Keratinocyte (primary cell): ENCODE measurements around the gene AFMID. TPM values are rescaled to one million over a fixed set of nuclear protein-coding genes. Genes with fewer than 3 reads are reported as not detected.

Experiments used
- DNase-seq: peaks from one replicate; pipeline ENCODE4 v3.0.0-alpha.2; 2011; ENCODE audit warnings: low read depth, missing footprints, low spot score
- FAIRE-seq: peaks from 2 replicates; lab custom pipeline; 2011; peaks lifted over from hg19 to GRCh38; lab: Jason Lieb, UNC
- H2AFZ ChIP-seq: 2 replicates; pipeline ENCODE4 v1.6.0; 2012; ENCODE audit warnings: low read length, control low read depth, inconsistent platforms; ENCODE audit not compliant: control insufficient read depth
- H3K27ac ChIP-seq: 2 replicates; pipeline ENCODE4 v1.5.1; 2011; ENCODE audit warnings: low read length; ENCODE audit not compliant: control insufficient read depth, insufficient read depth
- H3K27me3 ChIP-seq: 3 replicates; pipeline ENCODE4 v1.6.0; 2011; ENCODE audit warnings: low read length; ENCODE audit not compliant: control insufficient read depth, insufficient read depth; ENCODE audit errors: extremely low read depth
- H3K36me3 ChIP-seq, 2 experiments: 2 replicates in 1 of 2; 3 replicates in 1 of 2; pipeline ENCODE4 v1.5.1; 2011; ENCODE audit warnings: low read length in 2 of 2, mild to moderate bottlenecking in 1 of 2; ENCODE audit not compliant: control insufficient read depth in 2 of 2, insufficient read depth in 2 of 2; ENCODE audit errors: extremely low read depth in 1 of 2
- H3K4me1 ChIP-seq: 3 replicates; pipeline ENCODE4 v1.5.1; 2011; ENCODE audit warnings: low read length; ENCODE audit not compliant: control insufficient read depth, insufficient read depth; ENCODE audit errors: extremely low read depth
- H3K4me2 ChIP-seq: 3 replicates; pipeline ENCODE4 v1.6.0; 2011; ENCODE audit warnings: low read depth, low read length; ENCODE audit not compliant: control insufficient read depth, insufficient read depth; ENCODE audit errors: extremely low read depth
- H3K4me3 ChIP-seq, 3 experiments: fragments of 200-600 bp in 1 of 3; sonication (generic) in 1 of 3; 2 replicates in 2 of 3; 3 replicates in 1 of 3; pipeline ENCODE4 v1.5.1; 2011 to 2016; ENCODE audit warnings: low read length in 3 of 3, mild to moderate bottlenecking in 3 of 3, control low read depth in 2 of 3, inconsistent platforms in 1 of 3, low read depth in 1 of 3, mixed read lengths in 1 of 3, mixed run types in 1 of 3, moderate library complexity in 1 of 3; ENCODE audit not compliant: control insufficient read depth in 2 of 3, insufficient read depth in 2 of 3; ENCODE audit errors: extremely low read depth in 1 of 3
- H3K79me2 ChIP-seq: 2 replicates; pipeline ENCODE4 v1.6.0; 2012; ENCODE audit warnings: low read length; ENCODE audit not compliant: control insufficient read depth, insufficient read depth
- H3K9ac ChIP-seq: 3 replicates; pipeline ENCODE4 v1.6.0; 2011; ENCODE audit warnings: low read length; ENCODE audit not compliant: control insufficient read depth, insufficient read depth; ENCODE audit errors: extremely low read depth
- H3K9me1 ChIP-seq: 3 replicates; pipeline ENCODE4 v1.6.0; 2011; ENCODE audit warnings: low read length; ENCODE audit not compliant: control insufficient read depth, insufficient read depth; ENCODE audit errors: extremely low read depth
- H3K9me3 ChIP-seq: 2 replicates; pipeline ENCODE4 v1.5.1; 2012; ENCODE audit warnings: low read depth, low read length; ENCODE audit not compliant: control insufficient read depth
- H4K20me1 ChIP-seq: 3 replicates; pipeline ENCODE4 v1.6.0; 2011; ENCODE audit warnings: low read length; ENCODE audit not compliant: control insufficient read depth, insufficient read depth; ENCODE audit errors: extremely low read depth
- EZH2 ChIP-seq: IDR thresholded peaks from one replicate; pipeline ENCODE4 v1.6.1; 2012; ENCODE audit warnings: inconsistent platforms, mild to moderate bottlenecking, low read length, moderate library complexity
- dilution Hi-C: fragments of 300-500 bp; cut with MboI; formaldehyde crosslinking; loops from one replicate; pipeline ENCODE4 v1.7.0; 2020; ENCODE audit warnings: low sequenced_read_pairs; ENCODE audit not compliant: extremely low pct_ligation_motif_present
- polyA plus RNA-seq, 5 experiments: library from polyadenylated mRNA; depleted of rRNA in 3 of 5; stranded (reverse) in 3 of 5; stranded (forward) in 1 of 5; unstranded in 1 of 5; fragments of >200 nt; gene quantifications; 1 replicate in 1 of 5; 2 replicates in 3 of 5; 3 replicates in 1 of 5; pipeline versions ENCODE4 v1.2.1 to v1.2.3, GENCODE V29; 2011 to 2012; ENCODE audit warnings: missing spikeins in 2 of 5, low read depth in 1 of 5, low replicate concordance in 1 of 5
- TF ChIP-seq, protein P1 (sequence below), 3 experiments: IDR thresholded peaks in 1 of 3; conservative IDR thresholded peaks in 1 of 3; optimal IDR thresholded peaks in 1 of 3; 2 replicates in 2 of 3; 3 replicates in 1 of 3; pipeline versions ENCODE3 to v1.5.1; 2011; ENCODE audit warnings: low read length in 3 of 3, mild to moderate bottlenecking in 3 of 3, moderate library complexity in 2 of 3, control low read depth in 1 of 3, inconsistent platforms in 1 of 3; ENCODE audit not compliant: insufficient read depth in 2 of 3; ENCODE audit errors: extremely low read depth in 1 of 3

Gene AFMID
- polyA plus RNA-seq, 1 donor (not counting 4 experiments of a cell fraction or from before 2014, with no cell fraction given): 21.6 TPM

DNA sequence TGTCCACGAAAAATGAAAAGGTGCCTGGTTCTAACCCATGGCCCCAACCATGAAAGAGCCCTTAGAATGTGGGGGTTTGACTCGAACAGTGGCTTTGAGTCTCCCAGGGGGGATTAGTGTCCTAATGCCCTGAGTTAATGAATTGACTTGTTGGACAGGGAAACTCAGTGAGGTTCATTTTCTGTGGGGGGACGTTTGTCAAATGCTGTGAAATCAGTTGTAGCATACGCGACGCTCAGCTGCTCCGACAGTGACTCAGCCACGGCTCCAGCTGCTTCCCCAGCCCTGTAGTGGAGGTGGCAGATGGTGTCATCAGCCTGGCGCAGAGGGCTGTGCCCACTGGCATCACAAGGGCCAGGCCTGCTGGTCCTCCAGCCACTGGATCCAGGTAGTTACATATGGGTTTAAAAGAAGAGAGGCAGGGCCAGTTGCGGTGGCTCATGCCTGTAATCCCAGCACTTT is 40.3 kb downstream of the AFMID start:
- Histone ChIP-seq H3K9me1 (no peaks in the 10 kb centered on the region), H3K9ac (no peak overlapping the region), H3K4me3 (no peak overlapping the region), H3K79me2 (no peaks in the 10 kb centered on the region), H3K4me2 (no peak overlapping the region), H4K20me1 (no peaks in the 10 kb centered on the region), H3K9me3 (no peaks in the 10 kb centered on the region), H2AFZ (no peak overlapping the region), H3K27me3 (peaks cover 24% of the 10 kb centered on the region), H3K36me3 (peaks cover 0 to 19% of the 10 kb centered on the region in 2 experiments), H3K4me1 (no peaks in the 10 kb centered on the region), H3K27ac (no peak overlapping the region)
- TF ChIP-seq EZH2: no peak
- TF ChIP-seq, protein P1, sequence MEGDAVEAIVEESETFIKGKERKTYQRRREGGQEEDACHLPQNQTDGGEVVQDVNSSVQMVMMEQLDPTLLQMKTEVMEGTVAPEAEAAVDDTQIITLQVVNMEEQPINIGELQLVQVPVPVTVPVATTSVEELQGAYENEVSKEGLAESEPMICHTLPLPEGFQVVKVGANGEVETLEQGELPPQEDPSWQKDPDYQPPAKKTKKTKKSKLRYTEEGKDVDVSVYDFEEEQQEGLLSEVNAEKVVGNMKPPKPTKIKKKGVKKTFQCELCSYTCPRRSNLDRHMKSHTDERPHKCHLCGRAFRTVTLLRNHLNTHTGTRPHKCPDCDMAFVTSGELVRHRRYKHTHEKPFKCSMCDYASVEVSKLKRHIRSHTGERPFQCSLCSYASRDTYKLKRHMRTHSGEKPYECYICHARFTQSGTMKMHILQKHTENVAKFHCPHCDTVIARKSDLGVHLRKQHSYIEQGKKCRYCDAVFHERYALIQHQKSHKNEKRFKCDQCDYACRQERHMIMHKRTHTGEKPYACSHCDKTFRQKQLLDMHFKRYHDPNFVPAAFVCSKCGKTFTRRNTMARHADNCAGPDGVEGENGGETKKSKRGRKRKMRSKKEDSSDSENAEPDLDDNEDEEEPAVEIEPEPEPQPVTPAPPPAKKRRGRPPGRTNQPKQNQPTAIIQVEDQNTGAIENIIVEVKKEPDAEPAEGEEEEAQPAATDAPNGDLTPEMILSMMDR (optimal IDR thresholded peaks at IDR 0.05 in 1 of 3, IDR thresholded peaks at IDR 0.05 in 1 of 3, conservative IDR thresholded peaks at IDR 0.05 in 1 of 3; ENCODE audit: extremely low read depth in 1 of 3, insufficient read depth in 2 of 3, low read length in 3 of 3): no peak
- FAIRE-seq: no peak
- no peak for DNase-seq
- dilution Hi-C loops: no loop called here

- no peaks in the 10 kb centered on the region for H4K20me1 ChIP-seq
- no peak overlapping the region for H3K9ac ChIP-seq
- FAIRE-seq (no peak), DNase-seq (no peak)
- H3K27ac ChIP-seq: no peak overlapping the region
- H3K4me3 ChIP-seq: no peak overlapping the region
- H3K27me3 ChIP-seq: peaks cover 31% of the 10 kb centered on the region
- peaks cover 0 to 14% of the 10 kb centered on the region in 2 experiments for H3K36me3 ChIP-seq
- no peaks in the 10 kb centered on the region for H3K9me1 ChIP-seq
- H3K9me3 ChIP-seq: no peaks in the 10 kb centered on the region
- no peak overlapping the region for H2AFZ ChIP-seq
- H3K79me2 ChIP-seq: no peaks in the 10 kb centered on the region
- dilution Hi-C loops: no loop called here
- no peaks in the 10 kb centered on the region for H3K4me1 ChIP-seq
- no peak for TF ChIP-seq EZH2
- TF ChIP-seq, protein P1 (optimal IDR thresholded peaks at IDR 0.05 in 1 of 3, IDR thresholded peaks at IDR 0.05 in 1 of 3, conservative IDR thresholded peaks at IDR 0.05 in 1 of 3; ENCODE audit: extremely low read depth in 1 of 3, insufficient read depth in 2 of 3, low read length in 3 of 3): no peak
- H3K4me2 ChIP-seq: no peak overlapping the region
Observed at GRCh38 chr17:78228176-78228575, 41.0 kb downstream of the AFMID start.
